Activated naive CD4-positive, alpha-beta T cell (primary cell): ENCODE results near the gene HOXA1.

Experiments
- DNase-seq, 4 experiments: peaks; one replicate each; lab custom pipeline; 2025; lab: John Stamatoyannopoulos, UW

HOXA1 gene

DNA sequence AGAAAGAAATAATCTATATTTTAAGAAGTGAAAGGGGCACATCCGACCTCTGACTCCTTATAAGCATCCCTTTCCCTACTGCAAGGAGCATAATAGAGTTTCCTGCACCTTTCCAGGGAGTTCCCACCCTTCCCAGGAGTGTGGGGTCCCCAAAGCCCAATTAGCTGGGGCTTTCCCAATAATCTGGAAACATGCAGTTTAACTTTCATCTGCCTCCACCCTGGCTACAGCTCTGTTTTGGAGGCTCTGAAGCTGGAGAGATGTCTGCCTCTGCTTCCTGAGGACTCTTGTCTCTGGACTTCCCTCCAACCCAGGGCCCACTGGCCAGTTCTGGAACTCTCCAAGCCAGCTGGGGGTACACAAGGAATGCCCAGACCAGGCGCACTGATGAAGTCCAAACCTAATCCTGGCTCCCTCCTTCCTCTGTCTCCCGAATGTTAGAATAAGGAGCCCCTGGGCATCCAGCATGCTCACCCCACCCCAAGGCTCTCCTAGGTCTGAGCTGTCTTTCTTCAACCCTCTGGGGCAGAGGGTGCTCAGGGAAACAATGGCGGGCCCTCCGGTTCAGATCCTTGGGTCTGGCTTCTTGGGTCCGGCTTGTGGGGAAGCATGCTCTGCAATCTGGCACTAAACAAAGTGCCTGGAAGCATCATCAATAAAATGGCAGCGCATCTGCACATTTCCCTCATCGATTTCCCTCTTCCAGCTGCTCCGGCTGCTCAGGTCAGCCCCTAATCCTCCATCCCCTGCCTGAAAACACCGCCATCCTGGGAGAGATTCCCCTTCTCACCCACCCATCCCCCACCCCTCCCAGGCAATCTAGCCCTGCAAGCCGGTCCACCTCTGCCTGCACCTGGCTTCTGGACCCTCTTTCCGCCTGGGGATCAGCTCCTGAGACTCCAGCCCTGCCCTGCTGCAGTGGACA lies 21.4 kb upstream of the HOXA1 start:
- no peak for DNase-seq

GRCh38 chr7:27116031-27116961 lies 20.5 kb upstream of the HOXA1 start:
- no peak for DNase-seq

DNA sequence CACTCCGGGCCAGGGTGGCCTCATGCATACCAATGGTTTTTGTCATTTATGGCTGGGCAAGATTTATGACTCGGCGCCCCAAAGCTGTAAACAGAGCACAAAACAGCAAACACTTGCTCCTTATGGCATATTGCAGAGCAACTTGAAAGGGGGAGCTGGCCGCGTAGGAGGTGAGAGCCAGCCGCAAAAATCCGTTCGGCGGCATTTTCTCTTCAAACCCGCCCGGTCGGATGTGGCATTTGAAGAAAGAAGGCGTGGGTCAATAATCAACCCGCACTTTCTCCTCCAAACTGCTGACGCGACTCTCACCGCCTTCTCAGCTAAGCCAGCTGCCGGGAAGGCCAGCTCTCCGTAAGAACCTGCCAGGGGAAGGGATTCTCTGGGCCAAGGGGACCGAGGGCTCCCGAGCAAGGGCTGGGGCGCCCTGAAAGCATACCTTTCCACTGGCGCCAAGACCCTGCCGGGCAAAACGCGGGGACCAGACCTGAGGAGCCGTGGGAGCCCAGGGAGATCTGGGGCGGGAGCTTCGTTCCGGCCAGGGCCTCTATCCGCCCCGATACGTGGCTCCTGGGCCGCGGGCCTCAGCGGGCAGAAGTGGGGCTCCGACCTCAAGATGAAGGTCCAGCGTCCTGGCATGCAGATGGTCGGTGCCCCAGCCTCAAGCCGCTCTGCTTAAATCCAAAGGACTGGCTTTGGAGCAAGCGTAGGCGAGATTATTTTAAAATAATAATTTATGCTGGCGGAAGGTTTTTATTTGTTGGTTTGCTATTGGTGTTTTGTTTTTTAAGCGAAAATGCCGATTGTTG lies 19.6 kb upstream of the HOXA1 start:
- DNase-seq = no peak

DNA sequence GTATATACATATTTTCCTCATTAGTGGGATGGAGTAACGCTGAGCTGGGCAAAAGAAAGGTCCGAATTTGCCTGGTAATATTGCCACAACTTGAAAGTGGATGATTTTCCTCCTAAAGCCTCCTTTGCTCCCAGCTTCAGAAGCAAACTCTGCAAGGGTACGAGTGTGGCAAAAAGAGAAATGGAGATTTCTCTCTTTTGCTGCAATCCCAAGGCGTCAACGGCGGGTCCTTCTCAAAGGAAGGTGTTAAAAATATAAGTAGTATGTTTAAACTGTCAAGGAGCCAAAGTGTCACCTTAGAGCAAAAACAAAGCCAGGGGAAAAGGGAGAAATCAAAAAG lies 19.1 kb upstream of the HOXA1 start:
- DNase-seq = no peak

DNA sequence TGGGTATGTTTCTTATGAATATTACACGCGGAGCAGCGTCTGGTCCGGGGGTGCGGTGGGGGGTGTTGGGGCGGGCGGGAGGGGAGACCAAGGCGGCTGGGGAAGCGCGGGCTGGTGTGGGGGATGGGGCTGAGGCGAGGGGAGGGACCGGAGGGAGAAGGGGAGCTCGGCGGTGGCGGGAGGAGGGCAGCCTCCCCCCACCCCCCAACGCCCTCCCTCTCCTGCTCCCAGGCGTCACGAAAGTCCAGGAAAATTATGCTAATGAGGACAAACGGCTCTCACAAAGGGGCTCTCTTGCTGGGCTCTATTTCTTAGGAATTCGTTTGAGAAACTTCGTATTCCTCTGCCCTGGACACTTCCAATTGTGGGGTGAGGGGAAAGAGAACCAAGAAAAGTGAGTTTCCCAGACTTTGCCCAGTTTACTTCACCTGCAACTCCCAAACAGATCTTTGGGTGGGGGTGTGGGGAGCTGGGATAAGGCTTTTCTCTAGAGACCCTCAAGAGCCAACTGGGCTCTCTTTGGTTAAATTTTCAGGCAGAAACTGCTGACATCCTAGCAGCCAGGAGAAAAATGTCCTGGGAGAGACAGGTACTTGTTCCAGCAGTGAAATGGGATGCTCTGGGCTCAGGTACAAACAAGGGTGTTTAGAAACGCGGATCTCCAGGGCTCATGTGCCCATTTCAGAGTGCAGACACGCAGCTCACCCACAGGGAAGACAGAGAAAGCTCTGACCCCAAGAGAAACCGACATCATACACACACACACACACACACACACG lies 18.4 kb upstream of the HOXA1 start:
- no peak for DNase-seq

- DNase-seq = no peak
These were observed 17.5 kb upstream of the HOXA1 start for GRCh38 chr7:27112955-27113949.

GRCh38 chr7:27112361-27112760 lies 16.6 kb upstream of the HOXA1 start:
- DNase-seq = no peak

DNA sequence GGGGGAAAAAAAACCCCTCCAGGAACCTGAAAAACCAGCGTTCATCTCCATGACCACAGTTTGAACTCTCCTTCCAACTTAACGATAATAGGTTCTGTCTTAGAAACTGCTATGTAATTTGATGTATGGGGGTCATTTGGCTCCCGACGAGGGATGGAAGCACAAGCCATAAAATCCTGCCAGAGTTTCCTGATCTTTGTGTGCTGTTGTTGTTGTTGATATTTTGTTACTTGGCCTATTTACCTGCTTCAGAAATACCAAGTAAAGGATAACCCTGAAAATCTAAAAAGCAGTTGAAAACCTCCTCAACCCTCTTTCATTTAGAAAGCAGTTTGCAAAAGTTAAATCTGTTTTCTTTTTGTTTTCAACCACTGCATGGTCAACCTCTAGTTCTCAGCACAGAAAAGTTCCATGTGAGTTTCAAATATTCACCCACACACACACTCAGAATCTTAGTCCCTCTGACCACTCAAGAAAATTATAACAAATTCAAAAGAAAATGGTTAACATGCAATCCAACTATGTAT lies 16.0 kb upstream of the HOXA1 start:
- no peak for DNase-seq

DNA sequence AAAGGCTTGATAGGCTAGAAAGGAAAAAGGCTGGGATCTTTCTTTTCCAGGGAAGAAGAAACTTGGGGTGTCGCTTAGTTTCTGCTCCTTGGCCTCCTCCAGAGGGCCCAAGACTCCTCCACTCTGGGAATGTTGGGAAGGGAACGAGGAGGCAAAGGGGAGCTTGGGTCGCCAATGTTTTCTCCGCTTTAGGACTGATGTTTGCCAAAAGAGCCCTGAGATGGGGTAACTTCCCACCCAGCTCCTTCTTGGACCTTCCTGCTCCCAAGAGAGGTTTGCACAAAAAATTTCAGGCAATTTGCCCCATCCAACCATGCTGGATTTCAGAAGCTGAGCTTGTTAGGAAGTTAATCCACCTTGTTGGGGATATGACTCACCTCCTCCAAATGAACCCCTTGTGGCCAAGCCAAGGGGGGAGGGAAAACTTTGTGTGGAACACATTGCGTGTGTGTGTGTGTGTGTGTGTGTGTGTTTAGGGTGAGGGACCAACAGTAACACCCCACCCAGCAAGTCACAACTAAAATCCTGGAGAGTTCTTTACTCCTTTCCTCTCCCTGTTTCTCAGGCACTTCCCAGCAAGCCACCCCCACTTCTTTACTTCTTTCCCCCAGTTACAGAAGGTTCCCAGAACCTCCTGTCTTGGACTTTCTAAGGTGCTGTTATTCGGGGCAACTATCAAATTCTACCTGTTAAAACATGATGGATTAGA lies 15.4 kb upstream of the HOXA1 start:
- no peak for DNase-seq

DNA sequence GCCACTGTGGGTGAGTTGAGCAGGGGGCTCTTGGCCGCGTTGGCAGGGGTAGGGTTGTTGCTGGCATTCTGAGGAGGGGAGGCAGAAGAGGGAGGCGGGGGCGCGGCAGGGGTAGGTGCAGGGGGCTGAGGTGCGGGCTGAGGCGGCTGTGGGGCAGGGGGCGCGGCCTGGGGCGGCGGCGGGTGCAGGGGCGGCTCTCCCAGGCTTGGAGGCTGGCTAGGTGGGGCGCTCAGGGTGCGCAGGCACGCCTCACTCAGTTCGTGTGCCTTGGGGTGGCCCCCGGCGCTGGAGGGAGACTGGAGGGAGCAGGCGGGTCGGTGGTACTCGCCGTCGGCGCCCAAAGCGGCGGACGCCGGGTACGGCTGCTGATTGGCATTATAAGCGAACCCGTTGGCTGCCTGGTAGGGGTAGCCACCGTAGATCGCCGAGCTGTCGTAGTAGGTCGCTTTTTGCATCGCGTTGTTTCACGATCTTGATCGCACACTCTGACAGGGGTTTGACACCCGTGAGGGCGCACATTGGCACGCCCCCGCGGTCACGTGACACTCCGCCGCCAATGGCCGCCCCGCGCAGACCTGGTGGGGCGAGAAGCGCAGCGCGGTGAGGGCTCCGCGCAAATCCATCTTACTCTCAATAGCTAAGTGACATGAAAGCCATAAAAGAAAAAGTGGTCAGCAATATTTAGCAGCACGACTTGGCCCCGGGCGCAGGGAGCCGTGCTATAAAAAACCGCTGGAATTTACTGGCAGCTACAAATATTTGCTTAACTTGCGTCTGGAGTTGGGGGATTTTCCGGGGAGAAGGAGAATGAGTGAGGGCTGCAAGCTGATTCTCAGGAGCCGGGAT lies 14.6 kb upstream of the HOXA1 start:
- DNase-seq = no peak

DNA sequence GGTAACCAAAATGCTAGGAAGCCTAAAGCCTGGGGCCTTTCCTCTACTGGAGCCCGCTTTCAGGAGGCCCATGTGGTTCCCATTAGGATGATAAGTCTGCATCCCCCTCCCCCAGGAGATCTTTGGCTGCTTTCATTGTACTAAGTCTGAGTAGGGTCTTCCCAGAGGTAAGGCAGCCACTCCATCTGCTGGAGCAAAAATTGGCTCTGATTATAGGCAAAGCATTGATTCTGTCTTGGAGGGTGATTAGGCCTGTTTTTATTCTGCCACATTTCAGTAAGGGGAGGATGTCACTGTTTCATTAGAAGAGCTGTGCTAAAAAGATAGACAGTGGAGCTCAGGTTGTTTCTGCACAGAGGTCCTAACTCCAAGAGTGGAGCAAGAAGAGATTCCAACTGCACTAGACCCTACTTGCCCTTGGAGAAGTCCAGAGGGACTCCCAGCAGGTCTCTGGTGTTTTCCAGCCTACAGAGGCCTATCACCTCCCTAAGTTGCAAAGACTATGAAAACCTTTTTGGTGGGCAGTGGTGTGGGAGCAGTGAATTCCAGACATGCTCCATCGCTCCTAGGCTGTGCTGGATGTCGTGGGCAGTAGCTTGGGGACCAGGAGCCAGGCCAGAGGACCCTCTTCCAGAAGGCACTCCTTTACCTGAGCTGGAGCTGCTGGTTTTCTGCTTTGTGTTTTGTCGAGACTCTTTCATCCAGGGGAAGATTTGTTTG lies 13.8 kb upstream of the HOXA1 start:
- no peak for DNase-seq

GRCh38 chr7:27108390-27109127 lies 12.8 kb upstream of the HOXA1 start:
- DNase-seq = no peak

DNA sequence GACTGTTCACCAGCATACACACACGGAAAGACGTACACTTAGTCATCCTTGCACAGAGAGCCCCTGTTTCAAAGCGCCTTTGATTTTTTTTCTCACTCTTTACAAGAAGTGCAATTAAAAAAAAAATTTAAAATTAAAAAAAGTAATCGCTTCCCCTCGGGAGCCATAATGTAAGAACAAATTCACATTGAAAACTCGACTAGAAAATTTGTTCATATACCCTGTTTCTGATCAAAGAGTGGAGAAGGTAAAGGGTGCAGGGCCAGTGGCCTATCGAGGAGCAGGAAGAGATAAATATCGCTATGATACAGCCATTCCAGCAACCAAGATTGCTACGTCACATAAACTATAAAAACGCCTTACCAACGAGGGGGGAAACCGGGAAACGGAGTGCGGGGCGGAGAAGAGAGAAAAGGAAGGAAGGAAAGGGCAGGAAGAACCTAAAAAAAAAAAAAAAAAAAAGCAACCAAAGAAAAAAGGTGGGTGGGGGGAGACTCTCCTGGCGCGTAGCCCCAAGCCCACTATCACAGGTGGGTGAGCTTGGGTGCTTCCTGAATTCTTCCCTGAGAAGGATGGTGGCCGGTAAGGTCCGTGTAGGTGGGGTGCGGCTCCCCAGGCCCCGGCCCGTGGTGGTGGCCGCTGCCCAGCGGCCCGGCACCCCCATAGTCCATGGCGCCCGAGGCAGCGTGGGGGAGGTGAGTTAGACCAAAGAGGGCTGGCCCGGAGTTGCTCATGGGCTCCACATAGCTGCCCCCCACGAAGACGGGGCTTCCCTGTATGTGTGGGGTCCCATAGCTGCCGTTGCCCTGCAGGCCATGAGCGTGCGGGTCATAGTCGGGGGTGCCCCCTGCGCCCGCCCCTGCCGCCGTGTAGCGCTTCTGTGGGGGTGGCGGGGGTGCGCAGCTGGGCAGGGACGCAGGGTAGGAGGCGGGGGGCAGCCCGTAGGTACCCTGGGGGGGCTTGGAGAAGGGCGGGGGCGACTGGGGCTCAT lies 11.9 kb upstream of the HOXA1 start:
- DNase-seq = no peak

GRCh38 chr7:27106901-27107240 lies 11.1 kb upstream of the HOXA1 start:
- no peak for DNase-seq

GRCh38 chr7:27106181-27106900 lies 10.5 kb upstream of the HOXA1 start:
- DNase-seq = no peak
